22Rv1 (cell line): Measurements from ENCODE around the gene CLEC4G.

Experiments used
- ZFX ChIP-seq: fragments of 450-650 bp; IDR thresholded peaks from 2 replicates; pipeline ENCODE4 v1.6.1; 2017; ENCODE audit warnings: antibody characterized with exemption, borderline replicate concordance
- TF ChIP-seq, protein P1 (sequence below): fragments of 450-650 bp; IDR thresholded peaks from 2 replicates; pipeline ENCODE4 v1.5.1; 2017; ENCODE audit warnings: mild to moderate bottlenecking

GRCh38 chr19:7763696-7764095 lies 31.8 kb upstream of the CLEC4G start:
- TF ChIP-seq, protein P1, sequence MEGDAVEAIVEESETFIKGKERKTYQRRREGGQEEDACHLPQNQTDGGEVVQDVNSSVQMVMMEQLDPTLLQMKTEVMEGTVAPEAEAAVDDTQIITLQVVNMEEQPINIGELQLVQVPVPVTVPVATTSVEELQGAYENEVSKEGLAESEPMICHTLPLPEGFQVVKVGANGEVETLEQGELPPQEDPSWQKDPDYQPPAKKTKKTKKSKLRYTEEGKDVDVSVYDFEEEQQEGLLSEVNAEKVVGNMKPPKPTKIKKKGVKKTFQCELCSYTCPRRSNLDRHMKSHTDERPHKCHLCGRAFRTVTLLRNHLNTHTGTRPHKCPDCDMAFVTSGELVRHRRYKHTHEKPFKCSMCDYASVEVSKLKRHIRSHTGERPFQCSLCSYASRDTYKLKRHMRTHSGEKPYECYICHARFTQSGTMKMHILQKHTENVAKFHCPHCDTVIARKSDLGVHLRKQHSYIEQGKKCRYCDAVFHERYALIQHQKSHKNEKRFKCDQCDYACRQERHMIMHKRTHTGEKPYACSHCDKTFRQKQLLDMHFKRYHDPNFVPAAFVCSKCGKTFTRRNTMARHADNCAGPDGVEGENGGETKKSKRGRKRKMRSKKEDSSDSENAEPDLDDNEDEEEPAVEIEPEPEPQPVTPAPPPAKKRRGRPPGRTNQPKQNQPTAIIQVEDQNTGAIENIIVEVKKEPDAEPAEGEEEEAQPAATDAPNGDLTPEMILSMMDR: no peak
- TF ChIP-seq ZFX: no peak
